Body of pancreas (tissue), 4 donors: ENCODE results near the gene KCNJ4. TPM values are rescaled to one million over a fixed set of nuclear protein-coding genes. Genes with fewer than 3 reads are reported as not detected.
"Not testable (repeated sequence)": the region's sequence is repeated elsewhere in the genome, so short reads cannot be mapped to it uniquely, and the experiment has no call there.

Experiments
- ATAC-seq: fragments of 150-250 bp; one replicate; pipeline ENCODE4 v1.9.1; 2016
- DNase-seq, 4 donors: peaks; one replicate each; pipeline ENCODE4 v3.0.0-alpha.2; 2019
- H3K27ac ChIP-seq, 4 donors: fragments of 200-600 bp; sonication (generic); 1 replicate in 3 of 4; 2 replicates in 1 of 4; pipeline versions ENCODE4 v1.5.1 to v1.6.1; 2016 to 2019; ENCODE audit warnings: mild to moderate bottlenecking in 1 of 4, mixed read lengths in 1 of 4, moderate library complexity in 1 of 4
- H3K27me3 ChIP-seq, 2 donors: fragments of 200-600 bp; sonication (generic); one replicate each; pipeline ENCODE4 v1.6.0; 2016; ENCODE audit warnings: mild to moderate bottlenecking in 1 of 2
- H3K36me3 ChIP-seq, 2 donors: fragments of 200-600 bp; sonication (generic); replicated peaks in 1 of 2; 2 replicates each; pipeline ENCODE4 v1.5.1; 2016; ENCODE audit warnings: low read depth in 2 of 2; ENCODE audit not compliant: insufficient read depth in 1 of 2
- H3K4me1 ChIP-seq: fragments of 200-600 bp; sonication (generic); one replicate; pipeline ENCODE4 v1.6.0; 2016
- H3K4me3 ChIP-seq, 2 donors: fragments of 200-600 bp; sonication (generic); 1 replicate in 1 of 2; 2 replicates in 1 of 2; pipeline ENCODE4 v1.5.1; 2016 to 2019
- H3K9me3 ChIP-seq, 3 donors: fragments of 200-600 bp; sonication (generic); 1 replicate in 2 of 3; 2 replicates in 1 of 3; pipeline ENCODE4 v1.5.1; 2016
- POLR2A ChIP-seq, 3 donors: fragments of 450-650 bp; IDR thresholded peaks; one replicate each; pipeline ENCODE4 v1.6.1; 2016; ENCODE audit warnings: antibody characterized with exemption in 3 of 3, mild to moderate bottlenecking in 2 of 3
- WGBS, 2 donors: methylation state at CpG; one replicate each; pipeline ENCODE4 v1.1.5; 2017; 5-methylcytosine and 5-hydroxymethylcytosine counted together
- intact Hi-C: fragments of 100-400 bp; cut with DNase I; formaldehyde crosslinking; loops from one replicate; pipeline ENCODE4 v1.15.1; 2023
- total RNA-seq, 2 donors: library from RNA; depleted of rRNA; stranded (reverse); fragments of >200 nt; gene quantifications; one replicate each; pipeline ENCODE4 v1.1.0, GENCODE V29; 2016
- TF ChIP-seq, protein P1 (sequence below), 7 experiments: fragments of 450-650 bp in 4 of 7; fragments of 200-600 bp in 3 of 7; sonication (generic) in 3 of 7; IDR thresholded peaks; one replicate each; pipeline ENCODE4 v1.5.1; 2016 to 2019; ENCODE audit warnings: antibody characterized with exemption in 7 of 7

KCNJ4 gene
- total RNA-seq, 2 donors from 2014 or later = not detected

DNA sequence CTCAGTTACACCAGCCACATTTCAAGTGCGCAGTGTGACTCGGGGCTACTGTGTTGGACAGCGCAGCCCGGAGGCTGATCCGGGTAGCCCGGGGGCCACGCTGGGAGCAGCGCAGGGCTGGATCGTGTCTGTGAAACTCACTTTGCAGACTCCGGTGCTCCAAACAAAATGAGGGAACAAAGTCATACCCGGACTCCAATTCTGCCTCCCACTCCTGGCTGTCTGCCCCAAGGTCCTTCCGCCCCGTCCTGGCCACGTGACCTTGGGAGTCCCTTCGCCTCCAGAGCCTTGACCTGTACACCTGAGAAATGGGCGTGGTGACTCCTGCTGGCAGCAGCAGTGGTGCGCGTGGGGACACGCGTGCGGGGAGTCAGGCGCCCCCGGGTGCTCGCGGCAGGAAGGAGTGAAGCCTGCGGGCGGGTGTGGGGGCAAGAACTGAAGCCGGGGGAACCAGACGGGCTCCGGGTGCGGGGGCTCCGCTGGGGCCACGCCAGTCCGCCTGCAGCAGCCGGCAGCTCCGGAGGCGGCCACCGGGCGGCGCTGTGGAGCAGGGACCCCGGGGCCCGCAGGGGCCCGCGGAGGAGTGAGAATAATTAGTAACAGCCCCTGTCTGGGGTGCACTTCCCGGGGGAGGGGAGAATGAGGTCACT is 42.4 kb downstream of the KCNJ4 start:
- peak; percentile 59 for ATAC-seq
- Histone ChIP-seq H3K9me3 (no peaks in the 10 kb centered on the region), H3K4me3 (no peak overlapping the region), H3K36me3 (no peaks in the 10 kb centered on the region), H3K4me1 (peaks cover 11% of the 10 kb centered on the region), H3K27ac (no peak overlapping the region), H3K27me3 (no peaks in the 10 kb centered on the region)
- intact Hi-C loops = no loop called here
- 9 to 13% methylated on average over 5 to 45 of the region's 45 CpGs for WGBS, 2 donors
- TF ChIP-seq POLR2A (IDR thresholded peaks at IDR 0.05) = no peak
- TF ChIP-seq, protein P1, sequence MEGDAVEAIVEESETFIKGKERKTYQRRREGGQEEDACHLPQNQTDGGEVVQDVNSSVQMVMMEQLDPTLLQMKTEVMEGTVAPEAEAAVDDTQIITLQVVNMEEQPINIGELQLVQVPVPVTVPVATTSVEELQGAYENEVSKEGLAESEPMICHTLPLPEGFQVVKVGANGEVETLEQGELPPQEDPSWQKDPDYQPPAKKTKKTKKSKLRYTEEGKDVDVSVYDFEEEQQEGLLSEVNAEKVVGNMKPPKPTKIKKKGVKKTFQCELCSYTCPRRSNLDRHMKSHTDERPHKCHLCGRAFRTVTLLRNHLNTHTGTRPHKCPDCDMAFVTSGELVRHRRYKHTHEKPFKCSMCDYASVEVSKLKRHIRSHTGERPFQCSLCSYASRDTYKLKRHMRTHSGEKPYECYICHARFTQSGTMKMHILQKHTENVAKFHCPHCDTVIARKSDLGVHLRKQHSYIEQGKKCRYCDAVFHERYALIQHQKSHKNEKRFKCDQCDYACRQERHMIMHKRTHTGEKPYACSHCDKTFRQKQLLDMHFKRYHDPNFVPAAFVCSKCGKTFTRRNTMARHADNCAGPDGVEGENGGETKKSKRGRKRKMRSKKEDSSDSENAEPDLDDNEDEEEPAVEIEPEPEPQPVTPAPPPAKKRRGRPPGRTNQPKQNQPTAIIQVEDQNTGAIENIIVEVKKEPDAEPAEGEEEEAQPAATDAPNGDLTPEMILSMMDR (IDR thresholded peaks at IDR 0.05) = peak; percentile 52 to 78 (median 59)
- peak; percentile 32 to 55 (median 42) for DNase-seq

- Histone ChIP-seq H3K36me3 (no peaks in the 10 kb centered on the region), H3K27ac (no peak overlapping the region), H3K9me3 (no peaks in the 10 kb centered on the region), H3K4me1 (peaks cover 11% of the 10 kb centered on the region), H3K4me3 (no peak overlapping the region), H3K27me3 (no peaks in the 10 kb centered on the region)
- WGBS, 2 donors = 90 to 100% methylated on average over 2 of the region's 2 CpGs
- intact Hi-C loops = no loop called here
- TF ChIP-seq, protein P1 (IDR thresholded peaks at IDR 0.05) = no peak
- no peak for TF ChIP-seq POLR2A (IDR thresholded peaks at IDR 0.05)
- ATAC-seq (no peak), DNase-seq (no peak)
These were observed 44.0 kb downstream of the KCNJ4 start for GRCh38 chr22:38411016-38411415.

- intact Hi-C loops, H3K9me3 ChIP-seq, ATAC-seq, H3K4me3 ChIP-seq, DNase-seq, H3K27ac ChIP-seq, H3K36me3 ChIP-seq, H3K27me3 ChIP-seq: not testable (repeated sequence)
- WGBS, 2 donors = 97 to 100% methylated on average over 2 to 8 of the region's 35 CpGs
- H3K4me1 ChIP-seq = peaks cover 11% of the 10 kb centered on the region
These were observed 45.1 kb downstream of the KCNJ4 start for GRCh38 chr22:38409916-38410315.

DNA sequence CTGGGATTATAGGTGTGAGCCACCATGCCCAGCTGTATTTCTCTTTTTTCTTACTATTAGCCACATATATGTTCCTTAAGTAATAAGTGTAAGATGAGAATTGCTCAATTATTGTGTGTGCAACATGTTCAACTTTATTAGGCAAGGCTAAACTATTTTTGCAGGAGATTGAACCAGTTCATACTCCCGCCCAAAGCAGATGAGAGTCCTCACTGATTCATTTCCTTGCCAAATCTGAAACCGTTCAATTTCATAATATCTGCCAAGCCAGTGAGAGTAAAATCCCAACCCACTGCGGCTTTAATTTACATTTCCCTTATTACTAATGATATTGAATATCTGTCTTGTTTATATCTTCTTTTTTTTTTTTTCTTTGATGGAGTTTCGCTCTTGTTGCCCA is 48.4 kb downstream of the KCNJ4 start:
- 68 to 72% methylated on average over 4 of the region's 4 CpGs for WGBS, 2 donors
- Histone ChIP-seq H3K27me3 (no peaks in the 10 kb centered on the region), H3K4me3 (no peak overlapping the region), H3K36me3 (no peaks in the 10 kb centered on the region), H3K27ac (no peak overlapping the region), H3K9me3 (no peaks in the 10 kb centered on the region), H3K4me1 (no peaks in the 10 kb centered on the region)
- TF ChIP-seq, protein P1 (IDR thresholded peaks at IDR 0.05) = no peak
- no peak for TF ChIP-seq POLR2A (IDR thresholded peaks at IDR 0.05)
- DNase-seq = no peak
- ATAC-seq = no peak
- intact Hi-C loops = no loop called here

DNA sequence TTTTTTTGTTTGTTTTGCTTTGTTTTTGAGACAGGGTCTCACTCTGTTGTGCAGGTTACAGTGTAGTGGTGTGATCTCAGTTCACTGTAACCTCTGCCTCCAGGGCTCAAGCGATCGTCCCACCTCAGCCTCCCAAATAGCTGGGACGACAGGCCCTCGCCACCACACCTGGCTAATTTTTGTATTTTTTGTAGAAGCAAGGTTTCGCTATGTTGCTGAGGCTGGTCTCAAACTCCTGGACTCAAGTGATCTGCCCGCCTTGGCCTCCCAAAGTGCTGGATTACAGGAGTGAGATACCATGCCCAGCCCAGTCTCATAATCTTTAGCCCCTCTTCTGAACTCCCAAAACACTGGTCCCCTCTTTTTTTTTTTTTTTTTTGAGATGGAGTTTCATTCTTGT is 50.6 kb downstream of the KCNJ4 start:
- no peak for DNase-seq
- WGBS, 2 donors = 83 to 86% methylated on average over 6 of the region's 6 CpGs
- H3K36me3 ChIP-seq = no peaks in the 10 kb centered on the region
- no peaks in the 10 kb centered on the region for H3K9me3 ChIP-seq
- peaks cover 16% of the 10 kb centered on the region for H3K4me1 ChIP-seq
- no peak overlapping the region for H3K4me3 ChIP-seq
- ATAC-seq = no peak
- no peak overlapping the region for H3K27ac ChIP-seq
- intact Hi-C loops = no loop called here
- no peaks in the 10 kb centered on the region for H3K27me3 ChIP-seq
- TF ChIP-seq POLR2A (IDR thresholded peaks at IDR 0.05) = no peak
- TF ChIP-seq, protein P1 (IDR thresholded peaks at IDR 0.05) = no peak
